GM12801 (cell line): Measurements from ENCODE around the gene SLC25A19.

Source experiments
- TF ChIP-seq, protein P1 (sequence below): IDR thresholded peaks from one replicate; pipeline ENCODE4 v1.5.1; 2011; ENCODE audit warnings: control low read depth; ENCODE audit not compliant: insufficient read length; ENCODE audit errors: extremely low read depth

SLC25A19 gene

GRCh38 chr17:75270218-75270965 is 18.8 kb downstream of the SLC25A19 start:
- TF ChIP-seq, protein P1, sequence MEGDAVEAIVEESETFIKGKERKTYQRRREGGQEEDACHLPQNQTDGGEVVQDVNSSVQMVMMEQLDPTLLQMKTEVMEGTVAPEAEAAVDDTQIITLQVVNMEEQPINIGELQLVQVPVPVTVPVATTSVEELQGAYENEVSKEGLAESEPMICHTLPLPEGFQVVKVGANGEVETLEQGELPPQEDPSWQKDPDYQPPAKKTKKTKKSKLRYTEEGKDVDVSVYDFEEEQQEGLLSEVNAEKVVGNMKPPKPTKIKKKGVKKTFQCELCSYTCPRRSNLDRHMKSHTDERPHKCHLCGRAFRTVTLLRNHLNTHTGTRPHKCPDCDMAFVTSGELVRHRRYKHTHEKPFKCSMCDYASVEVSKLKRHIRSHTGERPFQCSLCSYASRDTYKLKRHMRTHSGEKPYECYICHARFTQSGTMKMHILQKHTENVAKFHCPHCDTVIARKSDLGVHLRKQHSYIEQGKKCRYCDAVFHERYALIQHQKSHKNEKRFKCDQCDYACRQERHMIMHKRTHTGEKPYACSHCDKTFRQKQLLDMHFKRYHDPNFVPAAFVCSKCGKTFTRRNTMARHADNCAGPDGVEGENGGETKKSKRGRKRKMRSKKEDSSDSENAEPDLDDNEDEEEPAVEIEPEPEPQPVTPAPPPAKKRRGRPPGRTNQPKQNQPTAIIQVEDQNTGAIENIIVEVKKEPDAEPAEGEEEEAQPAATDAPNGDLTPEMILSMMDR, result no peak

DNA sequence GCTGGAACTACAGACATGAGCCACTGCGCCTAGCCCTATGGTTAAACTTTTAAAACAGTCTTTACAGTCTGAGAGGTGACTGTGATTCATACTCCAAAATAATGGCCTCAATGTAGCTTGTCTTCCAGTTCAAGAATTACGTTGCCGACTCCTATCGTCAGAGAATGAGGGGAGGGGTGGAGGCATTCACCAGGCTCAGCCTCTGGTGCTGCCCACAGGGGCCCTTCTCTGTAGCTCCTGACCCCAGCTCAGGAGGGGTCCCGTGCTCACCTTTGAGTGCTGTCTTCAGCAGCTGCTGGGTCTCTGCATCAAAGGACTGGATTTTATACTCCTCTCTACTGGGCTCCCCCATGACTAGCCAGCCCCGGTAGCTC is 19.4 kb downstream of the SLC25A19 start:
- TF ChIP-seq, protein P1, result no peak

GRCh38 chr17:75267411-75268232 is 21.6 kb downstream of the SLC25A19 start:
- TF ChIP-seq, protein P1, result no peak

- TF ChIP-seq, protein P1, result no peak
These were observed 22.2 kb downstream of the SLC25A19 start for GRCh38 chr17:75267153-75267410.

GRCh38 chr17:75266316-75267152 is 22.7 kb downstream of the SLC25A19 start:
- TF ChIP-seq, protein P1, result no peak

DNA sequence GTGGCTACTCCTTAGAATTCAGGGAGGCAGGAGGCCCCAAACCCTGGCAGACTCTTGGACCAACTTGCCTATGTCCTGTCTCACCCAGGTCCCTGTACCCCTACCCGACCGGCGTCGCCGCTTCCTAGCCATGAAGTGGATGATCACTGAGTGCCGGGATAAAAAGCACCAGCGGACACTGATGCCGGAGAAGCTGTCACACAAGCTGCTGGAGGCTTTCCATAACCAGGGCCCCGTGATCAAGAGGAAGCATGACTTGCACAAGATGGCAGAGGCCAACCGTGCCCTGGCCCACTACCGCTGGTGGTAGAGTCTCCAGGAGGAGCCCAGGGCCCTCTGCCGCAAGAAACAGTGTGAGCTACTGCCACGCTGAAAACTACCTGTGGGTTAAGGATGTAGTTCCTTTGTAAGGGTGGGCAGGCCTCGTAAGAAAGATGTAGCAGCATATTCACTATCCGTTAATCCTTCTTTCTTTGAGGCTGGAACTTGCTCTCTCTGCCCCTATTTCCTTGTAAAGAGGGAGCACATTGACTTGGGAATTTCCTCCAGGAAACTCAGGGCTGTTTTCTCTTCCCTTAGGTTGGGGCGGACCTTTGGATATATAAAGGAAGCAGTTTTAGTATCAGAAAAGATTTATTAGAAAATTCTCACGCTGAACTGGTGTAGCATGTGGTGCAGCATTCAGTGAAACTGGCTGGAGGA is 23.5 kb downstream of the SLC25A19 start:
- TF ChIP-seq, protein P1, result no peak

- TF ChIP-seq, protein P1, result no peak
These were observed 26.2 kb downstream of the SLC25A19 start for GRCh38 chr17:75263055-75263454.
